OCI-LY1 (cell line): ENCODE data around the gene FTSJ1.
"Not testable (repeated sequence)": the region's sequence is repeated elsewhere in the genome, so short reads cannot be mapped to it uniquely, and the experiment has no call there.

ENCODE experiments used
- H2AFZ ChIP-seq: fragments of 200-600 bp; sonication (generic), shearing (Covaris generic); 2 replicates; pipeline ENCODE4 v1.6.0; 2014; ENCODE audit warnings: antibody characterized with exemption, mild to moderate bottlenecking, low read length
- H3F3A ChIP-seq: fragments of 200-600 bp; sonication (generic), shearing (Covaris generic); 2 replicates; pipeline ENCODE4 v1.6.0; 2014; ENCODE audit warnings: mild to moderate bottlenecking, antibody characterized with exemption, low read length, moderate library complexity; ENCODE audit not compliant: insufficient read depth
- H3K27ac ChIP-seq: fragments of 200-600 bp; sonication (generic); 2 replicates; pipeline ENCODE4 v1.5.1; 2014; ENCODE audit warnings: low read length, mixed run types, mild to moderate bottlenecking, low read depth; ENCODE audit not compliant: poor library complexity, severe bottlenecking
- H3K27me3 ChIP-seq: fragments of 200-600 bp; sonication (generic); 2 replicates; pipeline ENCODE4 v1.6.0; 2014; ENCODE audit warnings: antibody characterized with exemption, mild to moderate bottlenecking, low read length, moderate library complexity; ENCODE audit not compliant: insufficient read depth
- H3K36me3 ChIP-seq: fragments of 200-600 bp; sonication (generic); 2 replicates; pipeline ENCODE4 v1.6.1; 2014; ENCODE audit warnings: mild to moderate bottlenecking, antibody characterized with exemption, low read length, moderate library complexity, mixed read lengths; ENCODE audit not compliant: insufficient read depth
- H3K4me1 ChIP-seq: fragments of 200-600 bp; sonication (generic); 2 replicates; pipeline ENCODE4 v1.5.1; 2014; ENCODE audit warnings: mild to moderate bottlenecking, low read length, moderate library complexity; ENCODE audit not compliant: insufficient read depth, severe bottlenecking
- H3K4me2 ChIP-seq: fragments of 200-600 bp; sonication (generic), shearing (Covaris generic); 2 replicates; pipeline ENCODE4 v1.6.1; 2014; ENCODE audit warnings: low read length
- H3K4me3 ChIP-seq: fragments of 200-600 bp; sonication (generic); 2 replicates; pipeline ENCODE4 v1.5.1; 2014; ENCODE audit warnings: low read length, low read depth, mild to moderate bottlenecking, mixed read lengths; ENCODE audit not compliant: poor library complexity, severe bottlenecking
- H3K79me2 ChIP-seq: fragments of 200-600 bp; shearing (Covaris generic); 2 replicates; pipeline ENCODE4 v1.6.1; 2016; ENCODE audit warnings: mixed run types, low read length, mixed read lengths; ENCODE audit not compliant: insufficient read depth
- H3K9ac ChIP-seq: fragments of 200-600 bp; sonication (generic), shearing (Covaris generic); 2 replicates; pipeline ENCODE4 v1.6.1; 2014; ENCODE audit warnings: mild to moderate bottlenecking, low read length, mixed read lengths
- H3K9me2 ChIP-seq: fragments of 200-600 bp; sonication (generic), shearing (Covaris generic); 2 replicates; pipeline ENCODE4 v1.6.1; 2014; ENCODE audit warnings: low read depth, mild to moderate bottlenecking, low read length, mixed read lengths
- H3K9me3 ChIP-seq: fragments of 200-600 bp; shearing (Covaris generic); 2 replicates; pipeline ENCODE4 v1.6.1; 2014; ENCODE audit warnings: low read length, mixed read lengths
- H4K20me1 ChIP-seq: fragments of 200-600 bp; sonication (generic), shearing (Covaris generic); 2 replicates; pipeline ENCODE4 v1.6.0; 2016; ENCODE audit warnings: mild to moderate bottlenecking, low read length; ENCODE audit not compliant: insufficient read depth
- CTCF ChIP-seq: fragments of 200-600 bp; sonication (generic), shearing (Covaris generic); IDR thresholded peaks from 2 replicates; pipeline ENCODE4 v1.5.1; 2017; ENCODE audit warnings: mild to moderate bottlenecking, antibody characterized with exemption, low read length, moderate library complexity, mixed read lengths
- EZH2 ChIP-seq: fragments of 200-600 bp; sonication (generic), shearing (Covaris generic); IDR thresholded peaks from 2 replicates; pipeline ENCODE4 v1.8.0; 2017; ENCODE audit warnings: borderline replicate concordance, mixed run types, mild to moderate bottlenecking, antibody characterized with exemption, low read length, moderate library complexity, mixed read lengths

FTSJ1 gene

GRCh38 chrX:48516987-48517386, 41.0 kb downstream of the FTSJ1 start:
- Histone ChIP-seq H4K20me1 (no peaks in the 10 kb centered on the region), H3K4me3 (no peak overlapping the region), H3K9me3 (no peaks in the 10 kb centered on the region), H3K27me3 (no peaks in the 10 kb centered on the region), H2AFZ (no peak overlapping the region), H3K4me2 (no peak overlapping the region), H3K4me1 (peaks cover 9% of the 10 kb centered on the region), H3K79me2 (peaks cover under 1% of the 10 kb centered on the region), H3F3A (no peaks in the 10 kb centered on the region), H3K36me3 (peaks cover under 1% of the 10 kb centered on the region; the same call in 1 of the 2 replicates), H3K9me2 (no peaks in the 10 kb centered on the region), H3K9ac (no peak overlapping the region), H3K27ac (no peak overlapping the region)
- TF ChIP-seq EZH2, result no peak
- TF ChIP-seq CTCF, result no peak

- H3K9ac ChIP-seq, H4K20me1 ChIP-seq, H3K36me3 ChIP-seq, H3K9me3 ChIP-seq, H3K79me2 ChIP-seq, H3K9me2 ChIP-seq, H3K4me3 ChIP-seq, H3K27ac ChIP-seq, H2AFZ ChIP-seq, H3K4me2 ChIP-seq, H3F3A ChIP-seq, H3K27me3 ChIP-seq: not testable (repeated sequence)
- H3K4me1 ChIP-seq, result peaks cover 24% of the 10 kb centered on the region
These were observed 43.5 kb downstream of the FTSJ1 start for GRCh38 chrX:48519481-48519880.

GRCh38 chrX:48520455-48520854, 44.5 kb downstream of the FTSJ1 start:
- no peak overlapping the region for H3K9ac ChIP-seq
- H3K36me3 ChIP-seq, result peaks cover 17% of the 10 kb centered on the region
- H3K27ac ChIP-seq, result no peak overlapping the region
- peaks cover 9% of the 10 kb centered on the region for H3K79me2 ChIP-seq
- no peak overlapping the region for H3K4me2 ChIP-seq
- H3K4me3 ChIP-seq, result no peak overlapping the region
- H3K27me3 ChIP-seq, result no peaks in the 10 kb centered on the region
- H3K4me1 ChIP-seq, result peaks cover 27% of the 10 kb centered on the region
- no peaks in the 10 kb centered on the region for H3K9me3 ChIP-seq
- no peak for TF ChIP-seq CTCF
- no peak for TF ChIP-seq EZH2
- H3K9me2 ChIP-seq, result no peaks in the 10 kb centered on the region
- H4K20me1 ChIP-seq, result no peaks in the 10 kb centered on the region
- H2AFZ ChIP-seq, result no peak overlapping the region
- no peaks in the 10 kb centered on the region for H3F3A ChIP-seq

- peak overlapping the region; percentile 91 for H3K4me2 ChIP-seq
- peaks cover 21% of the 10 kb centered on the region for H3K36me3 ChIP-seq
- no peaks in the 10 kb centered on the region for H3F3A ChIP-seq
- TF ChIP-seq CTCF, result no peak
- TF ChIP-seq EZH2, result no peak
- peak overlapping the region; percentile 99 for H3K4me3 ChIP-seq
- peaks cover 27% of the 10 kb centered on the region for H3K4me1 ChIP-seq
- H2AFZ ChIP-seq, result no peak overlapping the region
- H4K20me1 ChIP-seq, result no peaks in the 10 kb centered on the region
- H3K27ac ChIP-seq, result peak overlapping the region; percentile 59
- H3K9me3 ChIP-seq, result no peaks in the 10 kb centered on the region
- H3K79me2 ChIP-seq, result peaks cover 9% of the 10 kb centered on the region
- no peaks in the 10 kb centered on the region for H3K9me2 ChIP-seq
- H3K9ac ChIP-seq, result peak overlapping the region; percentile 71
- no peaks in the 10 kb centered on the region for H3K27me3 ChIP-seq
These were observed 45.0 kb downstream of the FTSJ1 start for GRCh38 chrX:48520976-48521352.
